Testis (tissue), 2 donors: Measurements from ENCODE around the gene PIM3.

Source experiments
- POLR2A ChIP-seq: fragments of 450-650 bp; IDR thresholded peaks from one replicate; pipeline ENCODE4 v1.6.1; 2017; ENCODE audit warnings: antibody characterized with exemption, mild to moderate bottlenecking, moderate library complexity
- TF ChIP-seq, protein P1 (sequence below), 3 experiments: fragments of 450-650 bp in 2 of 3; fragments of 200-600 bp in 1 of 3; sonication (generic) in 1 of 3; IDR thresholded peaks; one replicate each; pipeline ENCODE4 v1.5.1; 2016 to 2019; ENCODE audit warnings: antibody characterized with exemption in 3 of 3, mild to moderate bottlenecking in 2 of 3, moderate library complexity in 1 of 3

DNA sequence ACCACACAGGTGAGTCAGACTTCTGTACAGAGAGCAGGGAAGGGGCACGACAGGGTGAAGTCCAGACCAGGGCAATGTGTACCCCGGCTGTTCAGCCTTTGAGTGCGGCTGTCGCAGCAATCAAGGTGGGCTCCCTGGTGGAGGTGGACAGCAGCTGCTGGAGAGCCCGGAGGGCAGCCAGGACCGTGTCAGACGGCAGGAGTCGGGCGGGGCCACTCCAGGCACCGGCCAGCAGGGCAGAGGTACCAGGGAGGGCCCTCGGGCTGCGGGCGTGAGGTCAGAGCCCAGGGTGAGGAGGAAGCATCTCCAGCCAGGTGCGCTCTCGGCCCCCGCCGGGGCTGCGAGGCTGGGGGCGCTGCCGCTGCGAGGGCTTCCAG, 802 bp upstream of the PIM3 start:
- TF ChIP-seq POLR2A = no peak
- TF ChIP-seq, protein P1, sequence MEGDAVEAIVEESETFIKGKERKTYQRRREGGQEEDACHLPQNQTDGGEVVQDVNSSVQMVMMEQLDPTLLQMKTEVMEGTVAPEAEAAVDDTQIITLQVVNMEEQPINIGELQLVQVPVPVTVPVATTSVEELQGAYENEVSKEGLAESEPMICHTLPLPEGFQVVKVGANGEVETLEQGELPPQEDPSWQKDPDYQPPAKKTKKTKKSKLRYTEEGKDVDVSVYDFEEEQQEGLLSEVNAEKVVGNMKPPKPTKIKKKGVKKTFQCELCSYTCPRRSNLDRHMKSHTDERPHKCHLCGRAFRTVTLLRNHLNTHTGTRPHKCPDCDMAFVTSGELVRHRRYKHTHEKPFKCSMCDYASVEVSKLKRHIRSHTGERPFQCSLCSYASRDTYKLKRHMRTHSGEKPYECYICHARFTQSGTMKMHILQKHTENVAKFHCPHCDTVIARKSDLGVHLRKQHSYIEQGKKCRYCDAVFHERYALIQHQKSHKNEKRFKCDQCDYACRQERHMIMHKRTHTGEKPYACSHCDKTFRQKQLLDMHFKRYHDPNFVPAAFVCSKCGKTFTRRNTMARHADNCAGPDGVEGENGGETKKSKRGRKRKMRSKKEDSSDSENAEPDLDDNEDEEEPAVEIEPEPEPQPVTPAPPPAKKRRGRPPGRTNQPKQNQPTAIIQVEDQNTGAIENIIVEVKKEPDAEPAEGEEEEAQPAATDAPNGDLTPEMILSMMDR (IDR thresholded peaks at IDR 0.05) = peak in 1 of 3 experiments; percentile 6
